ENCODE measurements around the gene ILK. TPM values are rescaled to one million over a fixed set of nuclear protein-coding genes. Genes with fewer than 3 reads are reported as not detected.

The ILK gene
- total RNA-seq, 1 donor from 2014 or later, result 209 TPM

DNA sequence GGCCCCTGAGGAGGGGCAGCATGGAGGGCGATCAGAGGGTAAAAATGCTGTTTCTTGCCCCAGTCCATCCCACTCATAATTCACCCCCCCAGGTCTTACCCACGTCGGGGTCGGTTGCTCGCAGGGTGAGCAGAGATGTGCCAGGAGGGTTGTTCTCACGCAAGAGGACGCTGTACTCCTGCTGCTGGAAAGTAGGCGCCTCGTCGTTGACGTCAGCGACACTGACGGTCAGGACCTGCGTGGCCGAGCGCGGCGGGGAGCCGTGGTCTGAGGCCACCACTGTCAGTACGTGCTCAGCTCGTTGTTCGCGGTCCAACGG is 26.0 kb downstream of the ILK start:
- Mint-ChIP-seq H3K4me3 (ENCODE audit: unreplicated experiment) (no peak overlapping the region), H3K9me3 (ENCODE audit: unreplicated experiment) (no peaks in the 10 kb centered on the region), H3K36me3 (ENCODE audit: low read depth, unreplicated experiment) (peaks cover 21% of the 10 kb centered on the region), H3K27me3 (ENCODE audit: low read depth, unreplicated experiment) (peaks cover 43% of the 10 kb centered on the region), H3K4me1 (ENCODE audit: low read depth, unreplicated experiment) (no peaks in the 10 kb centered on the region), H3K27ac (ENCODE audit: unreplicated experiment) (no peak overlapping the region)
- H3K27ac ChIP-seq (ENCODE audit: low read depth, low read length), result no peak overlapping the region
- no peaks in the 10 kb centered on the region for H3K27me3 ChIP-seq (ENCODE audit: insufficient read depth, low read length)
- H3K4me3 ChIP-seq (ENCODE audit: insufficient read depth, low read depth, low read length), result no peak overlapping the region
- no peaks in the 10 kb centered on the region for H3K79me2 ChIP-seq (ENCODE audit: insufficient read depth, low read length)
- no peaks in the 10 kb centered on the region for H3K9me3 ChIP-seq (ENCODE audit: insufficient read depth, low read depth, low read length)
- H4K20me1 ChIP-seq (ENCODE audit: insufficient read depth, low read length), result no peaks in the 10 kb centered on the region
- no peak overlapping the region for H3K4me2 ChIP-seq (ENCODE audit: low read length)
- H3K9ac ChIP-seq (ENCODE audit: low read length), result no peak overlapping the region
- no peaks in the 10 kb centered on the region for H3K4me1 ChIP-seq (ENCODE audit: insufficient read depth, low read length)
- no peaks in the 10 kb centered on the region for H3K36me3 ChIP-seq (ENCODE audit: insufficient read depth, low read length)
- DNase-seq (ENCODE audit: low read depth), result no peak
- no peak for FAIRE-seq
- H2AFZ ChIP-seq (ENCODE audit: low read depth, low read length), result no peak overlapping the region
- TF ChIP-seq EZH2 (IDR thresholded peaks at IDR 0.05; ENCODE audit: insufficient read depth, low read length), result no peak
- TF ChIP-seq, protein P1, sequence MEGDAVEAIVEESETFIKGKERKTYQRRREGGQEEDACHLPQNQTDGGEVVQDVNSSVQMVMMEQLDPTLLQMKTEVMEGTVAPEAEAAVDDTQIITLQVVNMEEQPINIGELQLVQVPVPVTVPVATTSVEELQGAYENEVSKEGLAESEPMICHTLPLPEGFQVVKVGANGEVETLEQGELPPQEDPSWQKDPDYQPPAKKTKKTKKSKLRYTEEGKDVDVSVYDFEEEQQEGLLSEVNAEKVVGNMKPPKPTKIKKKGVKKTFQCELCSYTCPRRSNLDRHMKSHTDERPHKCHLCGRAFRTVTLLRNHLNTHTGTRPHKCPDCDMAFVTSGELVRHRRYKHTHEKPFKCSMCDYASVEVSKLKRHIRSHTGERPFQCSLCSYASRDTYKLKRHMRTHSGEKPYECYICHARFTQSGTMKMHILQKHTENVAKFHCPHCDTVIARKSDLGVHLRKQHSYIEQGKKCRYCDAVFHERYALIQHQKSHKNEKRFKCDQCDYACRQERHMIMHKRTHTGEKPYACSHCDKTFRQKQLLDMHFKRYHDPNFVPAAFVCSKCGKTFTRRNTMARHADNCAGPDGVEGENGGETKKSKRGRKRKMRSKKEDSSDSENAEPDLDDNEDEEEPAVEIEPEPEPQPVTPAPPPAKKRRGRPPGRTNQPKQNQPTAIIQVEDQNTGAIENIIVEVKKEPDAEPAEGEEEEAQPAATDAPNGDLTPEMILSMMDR (IDR thresholded peaks at IDR 0.05; ENCODE audit: insufficient read depth, low read depth, low read length), result no peak

DNA sequence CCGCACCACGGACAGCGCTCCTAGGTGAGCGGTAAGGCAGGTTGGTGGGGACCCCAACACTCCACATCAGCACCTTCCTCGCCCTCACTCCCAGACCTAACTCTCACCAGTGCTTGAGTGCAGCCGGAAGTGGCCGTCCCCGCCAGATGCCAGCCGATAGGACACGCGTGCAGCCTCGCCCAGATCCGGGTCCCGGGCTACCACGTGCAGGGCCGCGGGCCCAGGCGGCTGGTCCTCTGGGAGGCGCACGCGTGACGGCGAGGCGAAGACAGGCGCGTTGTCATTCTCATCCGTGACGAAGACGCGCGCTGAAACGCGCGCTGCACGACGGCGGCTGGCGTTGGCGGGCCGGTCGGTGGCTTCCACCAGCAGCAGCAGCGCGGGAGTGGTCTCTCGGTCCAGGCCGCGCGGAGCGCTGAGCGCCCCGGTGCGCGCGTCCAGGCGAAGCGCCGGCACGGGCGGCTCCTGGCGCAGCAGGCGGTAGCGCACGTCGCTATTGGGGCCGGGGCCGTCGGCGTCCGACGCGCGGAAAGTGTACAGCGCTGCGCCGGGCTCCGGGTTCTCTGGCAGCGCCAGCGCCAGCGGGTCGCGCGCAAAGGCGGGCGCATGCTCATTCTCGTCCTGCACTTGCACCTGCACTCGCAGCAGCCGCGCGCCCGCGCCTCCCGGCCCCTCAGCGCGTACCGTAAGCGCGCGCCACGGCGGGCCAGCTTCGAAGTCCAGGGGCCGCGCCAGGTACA is 26.5 kb downstream of the ILK start:
- H3K9me3 ChIP-seq (ENCODE audit: insufficient read depth, low read depth, low read length), result no peaks in the 10 kb centered on the region
- H3K27ac Mint-ChIP-seq (ENCODE audit: unreplicated experiment), result no peak overlapping the region
- DNase-seq (ENCODE audit: low read depth) (no peak), FAIRE-seq (no peak)
- no peaks in the 10 kb centered on the region for H3K27me3 ChIP-seq (ENCODE audit: insufficient read depth, low read length)
- H3K4me3 Mint-ChIP-seq (ENCODE audit: unreplicated experiment), result no peak overlapping the region
- H3K36me3 ChIP-seq (ENCODE audit: insufficient read depth, low read length), result no peaks in the 10 kb centered on the region
- H3K36me3 Mint-ChIP-seq (ENCODE audit: low read depth, unreplicated experiment), result peaks cover 21% of the 10 kb centered on the region
- no peak overlapping the region for H3K4me2 ChIP-seq (ENCODE audit: low read length)
- H4K20me1 ChIP-seq (ENCODE audit: insufficient read depth, low read length), result no peaks in the 10 kb centered on the region
- H3K27ac ChIP-seq (ENCODE audit: low read depth, low read length), result no peak overlapping the region
- no peak overlapping the region for H3K4me3 ChIP-seq (ENCODE audit: insufficient read depth, low read depth, low read length)
- no peaks in the 10 kb centered on the region for H3K4me1 ChIP-seq (ENCODE audit: insufficient read depth, low read length)
- TF ChIP-seq, protein P1 (IDR thresholded peaks at IDR 0.05; ENCODE audit: insufficient read depth, low read depth, low read length), result no peak
- TF ChIP-seq EZH2 (IDR thresholded peaks at IDR 0.05; ENCODE audit: insufficient read depth, low read length), result no peak
- peaks cover 42% of the 10 kb centered on the region for H3K27me3 Mint-ChIP-seq (ENCODE audit: low read depth, unreplicated experiment)
- no peaks in the 10 kb centered on the region for H3K9me3 Mint-ChIP-seq (ENCODE audit: unreplicated experiment)
- H3K79me2 ChIP-seq (ENCODE audit: insufficient read depth, low read length), result no peaks in the 10 kb centered on the region
- H3K9ac ChIP-seq (ENCODE audit: low read length), result no peak overlapping the region
- H2AFZ ChIP-seq (ENCODE audit: low read depth, low read length), result no peak overlapping the region
- no peaks in the 10 kb centered on the region for H3K4me1 Mint-ChIP-seq (ENCODE audit: low read depth, unreplicated experiment)

DNA sequence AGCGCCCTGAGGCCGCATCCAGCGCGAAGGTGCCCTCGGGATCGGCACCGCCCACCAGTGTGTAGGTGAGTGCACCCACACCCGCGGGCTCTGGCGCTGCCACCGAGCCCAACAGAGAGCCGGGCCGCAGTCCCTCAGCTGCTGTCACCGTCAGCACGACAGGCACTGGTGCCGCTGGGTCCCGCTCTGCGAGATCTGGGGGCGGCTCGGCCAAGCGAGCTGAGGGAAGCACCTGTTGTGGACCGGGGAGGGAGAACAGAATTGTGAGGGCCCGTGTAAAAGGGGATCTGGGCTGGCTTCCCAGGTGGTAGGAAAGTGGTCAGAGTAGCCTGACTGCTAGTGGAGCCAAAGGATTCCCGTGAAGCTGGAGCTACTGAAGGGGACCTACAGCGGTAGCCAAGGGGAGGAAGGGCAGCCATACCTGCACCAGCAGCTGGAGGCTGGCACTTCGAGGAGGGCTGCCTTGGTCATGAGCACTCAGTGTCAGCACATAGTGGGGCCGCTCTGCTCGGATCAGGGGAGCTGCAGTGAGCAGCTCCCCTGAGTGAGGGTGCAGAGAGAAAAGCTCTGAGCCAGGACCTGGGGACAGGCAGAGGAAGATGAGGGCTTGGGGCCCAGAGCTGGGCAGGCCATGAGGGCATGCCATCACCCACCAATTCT is 27.2 kb downstream of the ILK start:
- no peak overlapping the region for H3K27ac ChIP-seq (ENCODE audit: low read depth, low read length)
- no peak overlapping the region for H3K9ac ChIP-seq (ENCODE audit: low read length)
- Mint-ChIP-seq H3K9me3 (ENCODE audit: unreplicated experiment) (no peaks in the 10 kb centered on the region), H3K4me3 (ENCODE audit: unreplicated experiment) (peak overlapping the region; percentile 64), H3K36me3 (ENCODE audit: low read depth, unreplicated experiment) (peaks cover 18% of the 10 kb centered on the region), H3K27ac (ENCODE audit: unreplicated experiment) (no peak overlapping the region), H3K27me3 (ENCODE audit: low read depth, unreplicated experiment) (peaks cover 42% of the 10 kb centered on the region), H3K4me1 (ENCODE audit: low read depth, unreplicated experiment) (no peaks in the 10 kb centered on the region)
- DNase-seq (ENCODE audit: low read depth), result no peak
- FAIRE-seq, result no peak
- H3K27me3 ChIP-seq (ENCODE audit: insufficient read depth, low read length), result no peaks in the 10 kb centered on the region
- no peak for TF ChIP-seq EZH2 (IDR thresholded peaks at IDR 0.05; ENCODE audit: insufficient read depth, low read length)
- TF ChIP-seq, protein P1 (IDR thresholded peaks at IDR 0.05; ENCODE audit: insufficient read depth, low read depth, low read length), result no peak
- no peak overlapping the region for H2AFZ ChIP-seq (ENCODE audit: low read depth, low read length)
- H3K79me2 ChIP-seq (ENCODE audit: insufficient read depth, low read length), result no peaks in the 10 kb centered on the region
- no peak overlapping the region for H3K4me3 ChIP-seq (ENCODE audit: insufficient read depth, low read depth, low read length)
- no peaks in the 10 kb centered on the region for H4K20me1 ChIP-seq (ENCODE audit: insufficient read depth, low read length)
- H3K36me3 ChIP-seq (ENCODE audit: insufficient read depth, low read length), result no peaks in the 10 kb centered on the region
- H3K4me2 ChIP-seq (ENCODE audit: low read length), result no peak overlapping the region
- peaks cover 6% of the 10 kb centered on the region for H3K4me1 ChIP-seq (ENCODE audit: insufficient read depth, low read length)
- H3K9me3 ChIP-seq (ENCODE audit: insufficient read depth, low read depth, low read length), result no peaks in the 10 kb centered on the region
